OCI-LY1 (cell line): Measurements from ENCODE around the gene RALY.

ENCODE experiments used
- H2AFZ ChIP-seq: fragments of 200-600 bp; sonication (generic), shearing (Covaris generic); 2 replicates; pipeline ENCODE4 v1.6.0; 2014; ENCODE audit warnings: antibody characterized with exemption, mild to moderate bottlenecking, low read length
- H3F3A ChIP-seq: fragments of 200-600 bp; sonication (generic), shearing (Covaris generic); 2 replicates; pipeline ENCODE4 v1.6.0; 2014; ENCODE audit warnings: mild to moderate bottlenecking, antibody characterized with exemption, low read length, moderate library complexity; ENCODE audit not compliant: insufficient read depth
- H3K27ac ChIP-seq: fragments of 200-600 bp; sonication (generic); 2 replicates; pipeline ENCODE4 v1.5.1; 2014; ENCODE audit warnings: low read length, mixed run types, mild to moderate bottlenecking, low read depth; ENCODE audit not compliant: poor library complexity, severe bottlenecking
- H3K27me3 ChIP-seq: fragments of 200-600 bp; sonication (generic); 2 replicates; pipeline ENCODE4 v1.6.0; 2014; ENCODE audit warnings: antibody characterized with exemption, mild to moderate bottlenecking, low read length, moderate library complexity; ENCODE audit not compliant: insufficient read depth
- H3K36me3 ChIP-seq: fragments of 200-600 bp; sonication (generic); 2 replicates; pipeline ENCODE4 v1.6.1; 2014; ENCODE audit warnings: mild to moderate bottlenecking, antibody characterized with exemption, low read length, moderate library complexity, mixed read lengths; ENCODE audit not compliant: insufficient read depth
- H3K4me1 ChIP-seq: fragments of 200-600 bp; sonication (generic); 2 replicates; pipeline ENCODE4 v1.5.1; 2014; ENCODE audit warnings: mild to moderate bottlenecking, low read length, moderate library complexity; ENCODE audit not compliant: insufficient read depth, severe bottlenecking
- H3K4me2 ChIP-seq: fragments of 200-600 bp; sonication (generic), shearing (Covaris generic); 2 replicates; pipeline ENCODE4 v1.6.1; 2014; ENCODE audit warnings: low read length
- H3K4me3 ChIP-seq: fragments of 200-600 bp; sonication (generic); 2 replicates; pipeline ENCODE4 v1.5.1; 2014; ENCODE audit warnings: low read length, low read depth, mild to moderate bottlenecking, mixed read lengths; ENCODE audit not compliant: poor library complexity, severe bottlenecking
- H3K79me2 ChIP-seq: fragments of 200-600 bp; shearing (Covaris generic); 2 replicates; pipeline ENCODE4 v1.6.1; 2016; ENCODE audit warnings: mixed run types, low read length, mixed read lengths; ENCODE audit not compliant: insufficient read depth
- H3K9ac ChIP-seq: fragments of 200-600 bp; sonication (generic), shearing (Covaris generic); 2 replicates; pipeline ENCODE4 v1.6.1; 2014; ENCODE audit warnings: mild to moderate bottlenecking, low read length, mixed read lengths
- H3K9me2 ChIP-seq: fragments of 200-600 bp; sonication (generic), shearing (Covaris generic); 2 replicates; pipeline ENCODE4 v1.6.1; 2014; ENCODE audit warnings: low read depth, mild to moderate bottlenecking, low read length, mixed read lengths
- H3K9me3 ChIP-seq: fragments of 200-600 bp; shearing (Covaris generic); 2 replicates; pipeline ENCODE4 v1.6.1; 2014; ENCODE audit warnings: low read length, mixed read lengths
- H4K20me1 ChIP-seq: fragments of 200-600 bp; sonication (generic), shearing (Covaris generic); 2 replicates; pipeline ENCODE4 v1.6.0; 2016; ENCODE audit warnings: mild to moderate bottlenecking, low read length; ENCODE audit not compliant: insufficient read depth
- EZH2 ChIP-seq: fragments of 200-600 bp; sonication (generic), shearing (Covaris generic); IDR thresholded peaks from 2 replicates; pipeline ENCODE4 v1.8.0; 2017; ENCODE audit warnings: borderline replicate concordance, mixed run types, mild to moderate bottlenecking, antibody characterized with exemption, low read length, moderate library complexity, mixed read lengths
- TF ChIP-seq, protein P1 (sequence below): fragments of 200-600 bp; sonication (generic), shearing (Covaris generic); IDR thresholded peaks from 2 replicates; pipeline ENCODE4 v1.5.1; 2017; ENCODE audit warnings: mild to moderate bottlenecking, antibody characterized with exemption, low read length, moderate library complexity, mixed read lengths

The RALY gene

DNA sequence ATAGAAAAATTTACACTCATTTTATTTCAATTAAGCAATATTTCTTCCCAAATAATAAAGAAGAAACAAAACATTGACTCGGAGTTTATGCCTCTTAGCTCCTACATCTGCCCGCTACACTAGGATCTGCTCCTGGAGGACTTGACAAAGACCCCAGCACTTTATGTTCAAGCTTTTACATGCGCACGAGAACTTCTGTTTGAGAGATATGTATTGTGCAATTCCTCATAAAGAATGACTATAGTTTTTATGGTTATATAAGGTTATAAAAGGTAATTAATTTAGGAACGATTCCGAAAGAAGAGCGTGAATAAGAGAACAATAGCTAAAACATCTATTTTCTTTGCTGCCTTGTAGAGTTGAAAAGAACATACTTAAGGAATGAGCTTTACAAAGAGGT, 12.4 kb upstream of the RALY start:
- Histone ChIP-seq H3K4me2 (no peak overlapping the region), H3K4me3 (no peak overlapping the region), H2AFZ (no peak overlapping the region)

DNA sequence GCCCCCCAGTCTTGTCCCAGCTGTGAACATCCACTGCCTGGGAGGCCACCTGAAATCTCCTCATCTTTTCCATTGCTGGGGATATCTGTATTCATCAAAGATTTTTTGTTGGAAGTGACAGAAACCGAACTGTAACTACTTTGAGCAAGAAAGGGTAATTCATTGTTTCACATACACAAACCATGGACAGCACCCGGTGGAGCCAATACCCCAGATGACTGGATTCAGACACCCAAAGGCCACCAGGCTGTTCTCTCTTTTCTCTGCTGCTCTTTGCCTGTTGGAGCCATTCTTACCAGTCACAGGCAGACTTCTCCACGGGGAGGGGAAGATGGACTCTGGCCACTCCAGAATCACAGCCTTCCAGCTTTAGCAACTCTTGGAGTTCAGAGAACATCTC, 11.7 kb upstream of the RALY start:
- Histone ChIP-seq H3K4me2 (no peak overlapping the region), H3K9ac (no peak overlapping the region), H3F3A (no peaks in the 10 kb centered on the region), H3K4me1 (no peaks in the 10 kb centered on the region), H2AFZ (no peak overlapping the region), H3K36me3 (no peaks in the 10 kb centered on the region), H3K79me2 (no peaks in the 10 kb centered on the region), H4K20me1 (no peaks in the 10 kb centered on the region), H3K9me2 (no peaks in the 10 kb centered on the region), H3K4me3 (no peak overlapping the region), H3K27me3 (peaks cover 11% of the 10 kb centered on the region; the same call in 1 of the 2 replicates), H3K27ac (no peak overlapping the region), H3K9me3 (peaks cover 4% of the 10 kb centered on the region; the same call in 1 of the 2 replicates)
- no peak for TF ChIP-seq EZH2
- TF ChIP-seq, protein P1, sequence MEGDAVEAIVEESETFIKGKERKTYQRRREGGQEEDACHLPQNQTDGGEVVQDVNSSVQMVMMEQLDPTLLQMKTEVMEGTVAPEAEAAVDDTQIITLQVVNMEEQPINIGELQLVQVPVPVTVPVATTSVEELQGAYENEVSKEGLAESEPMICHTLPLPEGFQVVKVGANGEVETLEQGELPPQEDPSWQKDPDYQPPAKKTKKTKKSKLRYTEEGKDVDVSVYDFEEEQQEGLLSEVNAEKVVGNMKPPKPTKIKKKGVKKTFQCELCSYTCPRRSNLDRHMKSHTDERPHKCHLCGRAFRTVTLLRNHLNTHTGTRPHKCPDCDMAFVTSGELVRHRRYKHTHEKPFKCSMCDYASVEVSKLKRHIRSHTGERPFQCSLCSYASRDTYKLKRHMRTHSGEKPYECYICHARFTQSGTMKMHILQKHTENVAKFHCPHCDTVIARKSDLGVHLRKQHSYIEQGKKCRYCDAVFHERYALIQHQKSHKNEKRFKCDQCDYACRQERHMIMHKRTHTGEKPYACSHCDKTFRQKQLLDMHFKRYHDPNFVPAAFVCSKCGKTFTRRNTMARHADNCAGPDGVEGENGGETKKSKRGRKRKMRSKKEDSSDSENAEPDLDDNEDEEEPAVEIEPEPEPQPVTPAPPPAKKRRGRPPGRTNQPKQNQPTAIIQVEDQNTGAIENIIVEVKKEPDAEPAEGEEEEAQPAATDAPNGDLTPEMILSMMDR, result no peak

More for the DNA sequence above, 12.4 kb upstream of the RALY start:
- Histone ChIP-seq H3K4me1 (no peaks in the 10 kb centered on the region), H3K27me3 (peaks cover 11% of the 10 kb centered on the region; the same call in 1 of the 2 replicates), H3K9ac (no peak overlapping the region), H3K27ac (no peak overlapping the region), H3F3A (no peaks in the 10 kb centered on the region), H3K79me2 (no peaks in the 10 kb centered on the region), H3K36me3 (no peaks in the 10 kb centered on the region), H4K20me1 (no peaks in the 10 kb centered on the region), H3K9me2 (no peaks in the 10 kb centered on the region), H3K9me3 (peaks cover 4% of the 10 kb centered on the region; the same call in 1 of the 2 replicates)
- TF ChIP-seq, protein P1, result no peak
- TF ChIP-seq EZH2, result no peak

DNA sequence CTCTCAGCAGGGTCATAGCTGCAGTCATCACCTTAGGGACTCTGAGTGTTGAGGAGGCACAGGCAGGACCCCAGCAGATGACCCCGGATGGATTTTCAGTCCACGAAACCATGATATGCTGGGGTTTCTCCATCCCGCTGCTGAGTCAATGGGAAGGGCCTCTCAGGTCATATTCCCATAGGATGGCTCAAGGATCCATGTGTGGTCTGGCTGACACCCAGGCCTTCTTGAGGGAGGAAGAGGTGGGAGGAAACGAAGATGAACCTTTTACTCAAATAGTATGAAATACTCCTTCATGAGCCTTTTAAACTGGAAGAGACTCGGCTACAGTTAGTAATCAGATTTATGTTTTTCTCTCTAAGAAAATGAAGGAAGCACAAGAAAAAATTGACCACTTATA, 10.3 kb upstream of the RALY start:
- H3F3A ChIP-seq, result no peaks in the 10 kb centered on the region
- no peak overlapping the region for H3K4me2 ChIP-seq
- no peaks in the 10 kb centered on the region for H3K9me2 ChIP-seq

More for the DNA sequence above, 10.3 kb upstream of the RALY start:
- no peak overlapping the region for H3K9ac ChIP-seq
- TF ChIP-seq, protein P1, result no peak
- TF ChIP-seq EZH2, result no peak
- no peak overlapping the region for H3K27ac ChIP-seq
- no peak overlapping the region for H3K4me3 ChIP-seq
- no peaks in the 10 kb centered on the region for H4K20me1 ChIP-seq
- H3K36me3 ChIP-seq, result no peaks in the 10 kb centered on the region
- H2AFZ ChIP-seq, result no peak overlapping the region
- no peaks in the 10 kb centered on the region for H3K4me1 ChIP-seq
- H3K27me3 ChIP-seq, result no peaks in the 10 kb centered on the region
- no peaks in the 10 kb centered on the region for H3K79me2 ChIP-seq
- no peaks in the 10 kb centered on the region for H3K9me3 ChIP-seq
